Neural progenitor cell (in vitro differentiated cells): Measurements from ENCODE around the gene KANSL1L.

Experiments
- EZH2 ChIP-seq: fragments of 200-600 bp; sonication (generic); IDR thresholded peaks from 2 replicates; pipeline ENCODE4 v1.6.1; 2017; ENCODE audit warnings: antibody characterized with exemption, mild to moderate bottlenecking, moderate library complexity
- TF ChIP-seq, protein P1 (sequence below): fragments of 200-600 bp; sonication (generic); IDR thresholded peaks from 2 replicates; pipeline ENCODE4 v1.5.1; 2017; ENCODE audit warnings: antibody characterized with exemption, mild to moderate bottlenecking

DNA sequence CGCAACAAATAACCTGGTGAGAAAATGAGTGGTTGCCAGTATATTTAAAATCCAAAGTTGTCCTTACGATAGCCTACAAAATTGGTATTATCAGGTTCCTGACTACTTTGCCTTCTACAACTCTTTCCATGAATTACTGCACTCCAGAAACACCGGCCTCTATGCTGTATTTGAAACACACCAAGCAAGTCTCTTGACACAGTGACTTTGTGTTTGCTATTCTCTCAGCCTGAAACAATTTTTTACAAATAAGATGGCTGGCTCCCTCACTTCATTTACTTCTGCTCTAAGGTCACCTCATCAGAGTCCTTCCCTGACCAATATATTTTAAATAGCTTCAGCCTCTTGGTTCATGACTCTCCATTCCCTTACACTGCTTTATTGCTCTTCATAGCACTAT is 12.2 kb downstream of the KANSL1L start:
- TF ChIP-seq, protein P1, sequence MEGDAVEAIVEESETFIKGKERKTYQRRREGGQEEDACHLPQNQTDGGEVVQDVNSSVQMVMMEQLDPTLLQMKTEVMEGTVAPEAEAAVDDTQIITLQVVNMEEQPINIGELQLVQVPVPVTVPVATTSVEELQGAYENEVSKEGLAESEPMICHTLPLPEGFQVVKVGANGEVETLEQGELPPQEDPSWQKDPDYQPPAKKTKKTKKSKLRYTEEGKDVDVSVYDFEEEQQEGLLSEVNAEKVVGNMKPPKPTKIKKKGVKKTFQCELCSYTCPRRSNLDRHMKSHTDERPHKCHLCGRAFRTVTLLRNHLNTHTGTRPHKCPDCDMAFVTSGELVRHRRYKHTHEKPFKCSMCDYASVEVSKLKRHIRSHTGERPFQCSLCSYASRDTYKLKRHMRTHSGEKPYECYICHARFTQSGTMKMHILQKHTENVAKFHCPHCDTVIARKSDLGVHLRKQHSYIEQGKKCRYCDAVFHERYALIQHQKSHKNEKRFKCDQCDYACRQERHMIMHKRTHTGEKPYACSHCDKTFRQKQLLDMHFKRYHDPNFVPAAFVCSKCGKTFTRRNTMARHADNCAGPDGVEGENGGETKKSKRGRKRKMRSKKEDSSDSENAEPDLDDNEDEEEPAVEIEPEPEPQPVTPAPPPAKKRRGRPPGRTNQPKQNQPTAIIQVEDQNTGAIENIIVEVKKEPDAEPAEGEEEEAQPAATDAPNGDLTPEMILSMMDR: no peak
- no peak for TF ChIP-seq EZH2
